Measurements from ENCODE around the gene PSD4.
A peak's percentile ranks its signal among the peaks of the same experiment; 100 is the strongest.

Gene PSD4

GRCh38 chr2:113221846-113222245 is 48.1 kb downstream of the PSD4 start:
- CTCF ChIA-PET: interaction anchor here (1.1 to 2.2 kb wide), 2 partner anchors 17 to 23 kb away, joined by 3 to 6 read pairs; no protein-coding TSS in a partner anchor
- TF ChIP-seq LEF1 (IDR thresholded peaks at IDR 0.05; ENCODE audit: borderline replicate concordance) (no peak), ARNT (IDR thresholded peaks at IDR 0.05) (no peak), SUZ12 (IDR thresholded peaks at IDR 0.05) (no peak), BHLHE40 (IDR thresholded peaks at IDR 0.05; ENCODE audit: borderline replicate concordance) (no peak), SP1 (IDR thresholded peaks at IDR 0.05) (no peak), HDGF (IDR thresholded peaks at IDR 0.05; ENCODE audit: borderline replicate concordance) (no peak), FOXA1 (IDR thresholded peaks at IDR 0.05) (no peak), PKNOX1 (IDR thresholded peaks at IDR 0.05) (no peak), FOXM1 (IDR thresholded peaks at IDR 0.05; ENCODE audit: borderline replicate concordance) (no peak), L3MBTL2 (conservative IDR thresholded peaks at IDR 0.05) (no peak), CTBP1 (IDR thresholded peaks at IDR 0.05; ENCODE audit: borderline replicate concordance) (no peak), ELF4 (IDR thresholded peaks at IDR 0.05) (no peak), TARDBP (IDR thresholded peaks at IDR 0.05) (no peak), FOXK2 (IDR thresholded peaks at IDR 0.05) (no peak), NFRKB (IDR thresholded peaks at IDR 0.05) (no peak)
- no peak for DNase-seq (ENCODE audit: extremely low spot score)
- POLR2A ChIA-PET: no interaction called here

DNA sequence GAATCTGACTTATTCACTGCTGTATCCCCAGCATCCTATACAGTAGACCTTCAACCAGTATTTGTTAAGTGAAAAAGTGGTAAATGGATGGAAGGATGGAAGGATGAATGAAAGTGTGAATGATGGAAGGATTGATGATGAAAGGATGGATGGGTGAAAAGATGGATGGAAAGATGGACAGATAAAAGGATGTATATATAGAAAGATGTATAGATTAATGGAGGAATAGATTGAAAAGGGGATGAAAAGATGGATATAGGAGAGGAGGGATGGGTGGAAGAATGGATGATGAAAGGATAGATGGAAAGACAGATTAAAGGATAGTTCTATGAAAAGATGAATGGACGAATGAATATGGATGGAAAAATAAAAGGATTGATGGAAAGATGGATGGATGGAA is 50.0 kb downstream of the PSD4 start:
- DNase-seq (ENCODE audit: extremely low spot score): no peak
- POLR2A ChIA-PET: no interaction called here
- TF ChIP-seq SP1 (IDR thresholded peaks at IDR 0.05): no peak
- no peak for TF ChIP-seq FOXM1 (IDR thresholded peaks at IDR 0.05; ENCODE audit: borderline replicate concordance)
- TF ChIP-seq BHLHE40 (IDR thresholded peaks at IDR 0.05; ENCODE audit: borderline replicate concordance): no peak
- TF ChIP-seq LEF1 (IDR thresholded peaks at IDR 0.05; ENCODE audit: borderline replicate concordance): no peak
- TF ChIP-seq FOXK2 (IDR thresholded peaks at IDR 0.05): no peak
- no peak for TF ChIP-seq ARNT (IDR thresholded peaks at IDR 0.05)
- no peak for TF ChIP-seq CTBP1 (IDR thresholded peaks at IDR 0.05; ENCODE audit: borderline replicate concordance)
- no peak for TF ChIP-seq ELF4 (IDR thresholded peaks at IDR 0.05)
- no peak for TF ChIP-seq HDGF (IDR thresholded peaks at IDR 0.05; ENCODE audit: borderline replicate concordance)
- TF ChIP-seq TARDBP (IDR thresholded peaks at IDR 0.05): no peak
- TF ChIP-seq PKNOX1 (IDR thresholded peaks at IDR 0.05): no peak
- no peak for TF ChIP-seq L3MBTL2 (conservative IDR thresholded peaks at IDR 0.05)
- no peak for TF ChIP-seq ZNF384 (IDR thresholded peaks at IDR 0.05)
- TF ChIP-seq FOXA1 (IDR thresholded peaks at IDR 0.05): no peak
- TF ChIP-seq NFRKB (IDR thresholded peaks at IDR 0.05): no peak
- TF ChIP-seq SUZ12 (IDR thresholded peaks at IDR 0.05): no peak
- CTCF ChIA-PET: no interaction called here

DNA sequence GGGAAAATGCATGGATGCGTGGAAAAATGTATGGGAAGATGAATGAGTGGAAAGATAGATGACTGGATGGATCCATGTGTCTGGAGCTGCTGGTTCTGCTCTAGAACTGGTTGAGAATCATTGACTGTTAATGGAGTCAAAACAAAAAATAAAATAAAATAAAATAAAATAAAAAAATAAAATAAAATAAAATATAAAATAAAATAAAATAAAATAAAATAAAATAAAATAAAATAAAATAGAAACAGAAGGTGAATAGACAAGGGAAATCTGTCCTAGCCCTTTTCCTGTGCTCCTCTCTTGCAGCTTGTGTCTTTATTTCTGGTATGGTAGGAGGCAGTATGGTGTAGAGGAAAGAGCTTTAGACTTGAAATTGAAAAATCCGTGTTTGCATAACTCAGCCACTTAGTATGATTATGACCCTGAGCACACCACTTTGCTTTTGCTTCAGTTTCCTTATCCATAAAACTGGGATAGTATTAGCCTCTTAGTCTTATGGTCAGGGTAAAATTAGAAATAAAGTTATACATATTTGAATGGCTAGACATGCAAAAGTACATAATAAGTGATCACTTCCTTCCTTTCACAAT is 51.0 kb downstream of the PSD4 start:
- TF ChIP-seq NFRKB (IDR thresholded peaks at IDR 0.05): no peak
- no peak for TF ChIP-seq HDGF (IDR thresholded peaks at IDR 0.05; ENCODE audit: borderline replicate concordance)
- TF ChIP-seq L3MBTL2 (conservative IDR thresholded peaks at IDR 0.05): no peak
- no peak for TF ChIP-seq ARNT (IDR thresholded peaks at IDR 0.05)
- TF ChIP-seq ZNF384 (IDR thresholded peaks at IDR 0.05): no peak
- no peak for TF ChIP-seq FOXK2 (IDR thresholded peaks at IDR 0.05)
- TF ChIP-seq FOXM1 (IDR thresholded peaks at IDR 0.05; ENCODE audit: borderline replicate concordance): no peak
- TF ChIP-seq LEF1 (IDR thresholded peaks at IDR 0.05; ENCODE audit: borderline replicate concordance): no peak
- no peak for TF ChIP-seq FOXA1 (IDR thresholded peaks at IDR 0.05)
- TF ChIP-seq ELF4 (IDR thresholded peaks at IDR 0.05): no peak
- no peak for TF ChIP-seq BHLHE40 (IDR thresholded peaks at IDR 0.05; ENCODE audit: borderline replicate concordance)
- no peak for TF ChIP-seq SUZ12 (IDR thresholded peaks at IDR 0.05)
- TF ChIP-seq SP1 (IDR thresholded peaks at IDR 0.05): no peak
- no peak for TF ChIP-seq PKNOX1 (IDR thresholded peaks at IDR 0.05)
- no peak for TF ChIP-seq CTBP1 (IDR thresholded peaks at IDR 0.05; ENCODE audit: borderline replicate concordance)
- no peak for TF ChIP-seq TARDBP (IDR thresholded peaks at IDR 0.05)
- DNase-seq (ENCODE audit: extremely low spot score): no peak
- POLR2A ChIA-PET: no interaction called here
- CTCF ChIA-PET: no interaction called here

GRCh38 chr2:113225263-113226259 is 51.8 kb downstream of the PSD4 start:
- peak; percentile 51 for DNase-seq (ENCODE audit: extremely low spot score)
- ChIA-PET POLR2A (no interaction called here), CTCF (no interaction called here)
- TF ChIP-seq LEF1 (IDR thresholded peaks at IDR 0.05; ENCODE audit: borderline replicate concordance) (no peak), ELF4 (IDR thresholded peaks at IDR 0.05) (no peak), ZNF384 (IDR thresholded peaks at IDR 0.05) (no peak), ARNT (IDR thresholded peaks at IDR 0.05) (no peak), SUZ12 (IDR thresholded peaks at IDR 0.05) (no peak), HDGF (IDR thresholded peaks at IDR 0.05; ENCODE audit: borderline replicate concordance) (no peak), FOXK2 (IDR thresholded peaks at IDR 0.05) (no peak), SP1 (IDR thresholded peaks at IDR 0.05) (no peak), BHLHE40 (IDR thresholded peaks at IDR 0.05; ENCODE audit: borderline replicate concordance) (no peak), FOXA1 (IDR thresholded peaks at IDR 0.05) (no peak), PKNOX1 (IDR thresholded peaks at IDR 0.05) (no peak), NFRKB (IDR thresholded peaks at IDR 0.05) (no peak), L3MBTL2 (conservative IDR thresholded peaks at IDR 0.05) (no peak), CTBP1 (IDR thresholded peaks at IDR 0.05; ENCODE audit: borderline replicate concordance) (no peak), TARDBP (IDR thresholded peaks at IDR 0.05) (no peak)
